Rectal smooth muscle tissue (tissue), 1 donor: ENCODE data around the gene LHX8.

ENCODE experiments used
- H3K27ac ChIP-seq: one replicate; pipeline ENCODE4 v1.7.0; 2013; ENCODE audit warnings: low read depth, low read length, inconsistent platforms
- H3K27me3 ChIP-seq: one replicate; pipeline ENCODE4 v1.7.0; 2013; ENCODE audit warnings: low read length; ENCODE audit not compliant: control insufficient read depth, insufficient read depth
- H3K36me3 ChIP-seq: one replicate; pipeline ENCODE4 v1.7.0; 2013; ENCODE audit warnings: low read length; ENCODE audit not compliant: control insufficient read depth, insufficient read depth
- H3K4me1 ChIP-seq: one replicate; pipeline ENCODE4 v1.7.0; 2013; ENCODE audit warnings: low read length; ENCODE audit not compliant: control insufficient read depth, insufficient read depth
- H3K4me3 ChIP-seq: one replicate; pipeline ENCODE4 v1.7.0; 2013; ENCODE audit warnings: low read length
- H3K9ac ChIP-seq: one replicate; pipeline ENCODE4 v1.7.0; 2013; ENCODE audit warnings: low read length

Gene LHX8

DNA sequence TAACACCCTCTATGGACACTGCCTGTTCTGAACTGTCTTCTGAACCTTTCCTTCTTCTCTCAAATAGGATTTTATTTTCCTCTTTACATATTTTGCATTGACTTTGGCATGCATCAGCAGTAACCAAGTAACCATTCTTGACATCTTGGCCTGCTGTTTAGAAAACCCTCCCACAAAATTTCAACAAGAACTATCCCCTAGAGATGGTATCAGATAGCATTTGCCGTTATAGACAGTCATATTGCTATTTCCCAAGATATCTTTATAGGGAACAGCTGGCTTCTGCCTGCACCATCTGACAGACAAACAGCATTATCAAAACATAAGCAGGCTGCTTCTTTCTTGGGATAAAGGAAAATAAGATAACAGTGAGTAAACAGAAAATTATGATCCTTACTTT, 54.7 kb downstream of the LHX8 start:
- Histone ChIP-seq H3K4me3 (no peak overlapping the region), H3K9ac (no peak overlapping the region), H3K27ac (no peak overlapping the region), H3K27me3 (no peaks in the 10 kb centered on the region), H3K36me3 (no peaks in the 10 kb centered on the region), H3K4me1 (no peaks in the 10 kb centered on the region)

DNA sequence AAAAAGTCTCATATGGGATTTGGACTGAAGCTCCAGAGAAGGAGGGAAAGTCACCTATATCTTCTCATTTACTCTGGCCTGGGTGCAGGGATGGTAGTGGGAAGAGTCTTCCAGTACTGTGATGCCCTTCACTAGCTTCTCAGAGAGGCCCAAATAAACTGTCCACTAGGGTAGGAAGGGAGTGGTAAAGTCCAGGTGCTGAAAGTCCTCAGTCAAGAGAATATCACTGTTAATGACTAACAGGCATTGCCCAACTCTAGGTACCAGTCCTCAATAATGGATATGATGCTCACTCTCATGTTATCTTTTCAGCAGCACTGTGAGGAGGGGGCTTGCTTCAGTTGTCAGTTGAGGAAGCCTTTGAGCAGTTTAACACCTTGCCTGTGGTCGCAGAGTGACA, 64.0 kb downstream of the LHX8 start:
- no peak overlapping the region for H3K4me3 ChIP-seq
- H3K4me1 ChIP-seq = no peaks in the 10 kb centered on the region
- no peak overlapping the region for H3K9ac ChIP-seq
- no peaks in the 10 kb centered on the region for H3K36me3 ChIP-seq
- no peaks in the 10 kb centered on the region for H3K27me3 ChIP-seq
- H3K27ac ChIP-seq = no peak overlapping the region

DNA sequence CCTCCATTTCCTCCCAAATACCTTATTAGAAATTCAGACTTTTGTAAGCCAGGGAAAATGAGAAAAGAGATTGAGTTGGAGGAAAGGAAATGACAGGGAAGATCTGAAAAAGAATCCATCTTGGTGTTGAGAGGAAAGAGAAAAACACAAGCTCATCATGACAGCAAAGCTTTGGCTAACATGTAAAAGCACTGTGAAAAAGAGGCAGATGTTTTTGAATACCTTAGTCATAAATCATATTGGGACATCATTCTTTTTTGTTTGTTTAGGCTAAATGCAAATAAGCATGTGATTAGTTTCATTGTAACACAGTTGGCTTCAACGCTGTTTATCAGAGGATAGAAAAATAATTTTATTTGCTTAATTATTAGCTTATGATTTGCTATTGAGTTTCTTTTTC, 64.6 kb downstream of the LHX8 start:
- H3K36me3 ChIP-seq = no peaks in the 10 kb centered on the region
- H3K9ac ChIP-seq = no peak overlapping the region

DNA sequence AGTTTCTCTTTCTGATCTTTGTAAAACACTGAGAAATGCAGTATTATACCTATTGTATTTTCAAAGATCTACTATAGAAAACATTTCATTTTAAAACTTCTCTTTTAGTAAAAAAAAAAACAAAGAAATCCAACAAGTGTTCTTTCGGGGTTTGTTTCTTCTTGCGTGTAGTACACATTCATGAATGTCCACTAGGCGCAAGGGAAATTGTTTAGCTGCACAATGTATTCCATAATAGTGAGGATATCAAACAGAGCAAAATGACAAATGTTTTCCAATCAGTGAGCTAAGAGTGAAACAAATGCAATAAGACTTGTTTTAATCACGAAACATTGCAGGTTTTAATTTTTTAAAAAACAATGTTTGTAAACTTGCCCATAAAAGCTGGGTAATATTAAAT, 68.6 kb downstream of the LHX8 start:
- Histone ChIP-seq H3K36me3 (no peaks in the 10 kb centered on the region), H3K4me1 (no peaks in the 10 kb centered on the region)

More for the DNA sequence above, 64.6 kb downstream of the LHX8 start:
- Histone ChIP-seq H3K4me3 (no peak overlapping the region), H3K4me1 (no peaks in the 10 kb centered on the region), H3K27me3 (no peaks in the 10 kb centered on the region), H3K27ac (no peak overlapping the region)

DNA sequence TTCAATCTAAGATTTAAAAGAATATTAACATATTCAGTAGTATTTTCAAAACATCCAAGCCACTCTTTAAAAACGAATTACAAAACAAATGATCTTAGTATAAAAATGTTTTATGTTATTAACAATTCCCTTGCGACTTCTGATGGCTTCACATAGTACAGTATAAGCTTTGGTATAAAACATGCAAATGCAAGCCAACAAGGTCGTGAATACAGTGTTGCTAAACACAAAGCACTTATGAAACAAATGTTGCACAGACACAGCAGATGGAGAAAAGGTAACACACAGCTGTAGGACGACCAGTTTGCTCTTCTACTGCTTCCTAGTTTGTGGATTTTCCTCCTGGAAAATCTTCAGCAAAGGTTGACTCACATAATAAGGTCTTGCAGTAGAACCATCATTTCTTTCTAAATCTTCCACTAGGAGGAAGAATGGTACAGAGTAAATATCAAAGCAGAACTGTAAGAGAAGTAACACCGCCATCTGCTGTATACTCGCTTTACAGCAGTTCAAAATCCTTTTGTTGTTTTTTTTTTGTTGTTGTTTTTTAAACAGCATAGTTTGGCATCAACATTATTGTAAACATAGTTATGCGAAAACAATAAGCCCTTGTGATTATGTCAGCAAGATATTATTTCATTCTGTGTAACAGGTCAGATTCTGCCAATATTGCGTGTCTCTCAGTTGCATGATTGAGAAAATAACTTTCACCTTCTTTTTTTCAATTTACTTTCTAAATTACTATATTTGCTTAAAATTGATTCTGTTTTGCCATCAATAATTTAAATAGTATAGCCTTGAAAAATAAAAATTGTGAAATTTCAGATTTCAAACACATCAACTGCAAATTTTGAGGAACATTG, 69.5 kb downstream of the LHX8 start:
- Histone ChIP-seq H3K4me1 (no peaks in the 10 kb centered on the region), H3K27ac (no peak overlapping the region), H3K36me3 (no peaks in the 10 kb centered on the region), H3K4me3 (no peak overlapping the region), H3K9ac (no peak overlapping the region), H3K27me3 (no peaks in the 10 kb centered on the region)

More for the DNA sequence above, 68.6 kb downstream of the LHX8 start:
- no peaks in the 10 kb centered on the region for H3K27me3 ChIP-seq
- no peak overlapping the region for H3K9ac ChIP-seq
- H3K27ac ChIP-seq = no peak overlapping the region
- H3K4me3 ChIP-seq = no peak overlapping the region

DNA sequence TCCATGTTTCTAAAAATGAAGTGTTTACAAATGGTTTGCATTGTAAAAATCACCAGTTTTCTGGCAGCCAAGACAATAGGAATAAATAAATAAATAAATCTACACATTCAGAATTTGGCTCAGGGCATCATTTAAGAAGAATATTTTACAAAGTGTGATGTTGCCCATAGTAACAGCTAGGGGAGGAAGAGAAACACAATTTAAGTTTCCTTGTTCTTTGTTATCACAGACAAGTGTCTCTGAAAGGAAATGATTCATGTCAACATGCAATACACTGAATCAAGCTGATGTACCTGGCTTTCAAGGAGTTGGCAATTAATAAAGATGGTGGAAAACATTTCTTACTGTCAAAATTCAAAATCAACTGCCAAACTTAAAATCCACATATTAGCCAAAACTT, 74.7 kb downstream of the LHX8 start:
- Histone ChIP-seq H3K4me1 (no peaks in the 10 kb centered on the region), H3K36me3 (no peaks in the 10 kb centered on the region), H3K27ac (no peak overlapping the region), H3K9ac (no peak overlapping the region), H3K4me3 (no peak overlapping the region), H3K27me3 (no peaks in the 10 kb centered on the region)
